Thymus (tissue), 11 donors: ENCODE results near the gene NHERF1. TPM values are rescaled to one million over a fixed set of nuclear protein-coding genes. Genes with fewer than 3 reads are reported as not detected.

ENCODE experiments used
- DNase-seq, 9 donors: peaks; one replicate each; pipeline ENCODE4 v3.0.0-alpha.2; 2013; ENCODE audit warnings: low spot score in 9 of 9, low read depth in 6 of 9, missing footprints in 1 of 9
- H3K27ac ChIP-seq, 2 donors: one replicate each; pipeline ENCODE4 v1.5.1; 2013; ENCODE audit warnings: control low read depth in 1 of 2, low read depth in 1 of 2, low read length in 1 of 2, mild to moderate bottlenecking in 1 of 2, moderate library complexity in 1 of 2
- H3K27me3 ChIP-seq, 2 donors: one replicate each; pipeline ENCODE4 v1.5.1; 2013; ENCODE audit warnings: low read length in 1 of 2; ENCODE audit not compliant: control insufficient read depth in 2 of 2, insufficient read depth in 1 of 2
- H3K36me3 ChIP-seq, 2 donors: one replicate each; pipeline ENCODE4 v1.5.1; 2013; ENCODE audit warnings: low read length in 1 of 2, mild to moderate bottlenecking in 1 of 2, moderate library complexity in 1 of 2; ENCODE audit not compliant: control insufficient read depth in 2 of 2, insufficient read depth in 2 of 2
- H3K4me1 ChIP-seq, 2 donors: one replicate each; pipeline ENCODE4 v1.5.1; 2013; ENCODE audit warnings: low read length in 2 of 2; ENCODE audit not compliant: control insufficient read depth in 2 of 2, insufficient read depth in 2 of 2
- H3K4me3 ChIP-seq, 2 donors: one replicate each; pipeline ENCODE4 v1.5.1; 2013; ENCODE audit warnings: low read length in 2 of 2, control low read depth in 1 of 2, mild to moderate bottlenecking in 1 of 2
- H3K9me3 ChIP-seq, 2 donors: one replicate each; pipeline ENCODE4 v1.5.1; 2013; ENCODE audit warnings: low read length in 1 of 2, mild to moderate bottlenecking in 1 of 2; ENCODE audit not compliant: control insufficient read depth in 2 of 2, insufficient read depth in 1 of 2
- WGBS: extraction: QIAGEN DNeasy Blood & Tissue Kit; methylation state at CpG from one replicate; pipeline ENCODE4 v1.1.7; 2013; 5-methylcytosine and 5-hydroxymethylcytosine counted together
- polyA plus RNA-seq: library from polyadenylated mRNA; stranded (reverse); fragments of 200-250 nt; gene quantifications from one replicate; pipeline ENCODE4 v1.2.3, GENCODE V29; 2013
- total RNA-seq: library from RNA; stranded (reverse); fragments of 120-200 nt; gene quantifications from one replicate; pipeline ENCODE4 v1.2.4, GENCODE V29; 2013
- donor health status: healthy.

The NHERF1 gene
- total and polyA plus RNA-seq, 2 donors: 49.5 to 56.6 TPM

DNA sequence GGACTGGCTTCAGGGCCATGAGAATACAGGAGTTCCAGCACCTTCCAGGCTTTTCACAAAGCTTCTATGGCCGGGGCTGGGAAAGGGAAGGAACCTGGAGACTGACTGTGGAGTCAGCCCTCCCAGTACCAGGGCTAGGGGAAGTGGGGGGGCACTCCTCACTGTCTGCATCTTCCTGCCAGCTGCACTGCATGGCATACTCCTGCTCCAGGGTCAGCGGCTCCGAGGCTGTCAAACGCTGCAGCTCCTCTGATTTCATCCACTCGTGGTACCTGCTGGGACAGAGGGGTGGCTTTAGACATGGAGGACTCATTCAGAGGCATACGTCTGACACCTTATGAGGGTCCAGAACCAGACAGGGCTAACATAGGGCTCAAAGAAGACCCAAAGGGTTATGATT is 25.0 kb downstream of the NHERF1 start:
- no peak overlapping the region for H3K27ac ChIP-seq

GRCh38 chr17:74773871-74774286 is 25.5 kb downstream of the NHERF1 start:
- Histone ChIP-seq H3K27ac (no peak overlapping the region), H3K27me3 (no peaks in the 10 kb centered on the region), H3K36me3 (peaks cover 35 to 45% of the 10 kb centered on the region in 2 donors), H3K4me3 (no peak overlapping the region), H3K4me1 (peaks cover 13 to 25% of the 10 kb centered on the region in 2 donors), H3K9me3 (no peaks in the 10 kb centered on the region)
- no peak for DNase-seq
- WGBS: 95% methylated on average over 6 of the region's 6 CpGs

More for the DNA sequence above, 25.0 kb downstream of the NHERF1 start:
- Histone ChIP-seq H3K4me3 (no peak overlapping the region), H3K4me1 (peaks cover 13 to 25% of the 10 kb centered on the region in 2 donors), H3K9me3 (no peaks in the 10 kb centered on the region), H3K27me3 (no peaks in the 10 kb centered on the region), H3K36me3 (peaks cover 40 to 49% of the 10 kb centered on the region in 2 donors)
- no peak for DNase-seq
- 94% methylated on average over 6 of the region's 6 CpGs for WGBS

DNA sequence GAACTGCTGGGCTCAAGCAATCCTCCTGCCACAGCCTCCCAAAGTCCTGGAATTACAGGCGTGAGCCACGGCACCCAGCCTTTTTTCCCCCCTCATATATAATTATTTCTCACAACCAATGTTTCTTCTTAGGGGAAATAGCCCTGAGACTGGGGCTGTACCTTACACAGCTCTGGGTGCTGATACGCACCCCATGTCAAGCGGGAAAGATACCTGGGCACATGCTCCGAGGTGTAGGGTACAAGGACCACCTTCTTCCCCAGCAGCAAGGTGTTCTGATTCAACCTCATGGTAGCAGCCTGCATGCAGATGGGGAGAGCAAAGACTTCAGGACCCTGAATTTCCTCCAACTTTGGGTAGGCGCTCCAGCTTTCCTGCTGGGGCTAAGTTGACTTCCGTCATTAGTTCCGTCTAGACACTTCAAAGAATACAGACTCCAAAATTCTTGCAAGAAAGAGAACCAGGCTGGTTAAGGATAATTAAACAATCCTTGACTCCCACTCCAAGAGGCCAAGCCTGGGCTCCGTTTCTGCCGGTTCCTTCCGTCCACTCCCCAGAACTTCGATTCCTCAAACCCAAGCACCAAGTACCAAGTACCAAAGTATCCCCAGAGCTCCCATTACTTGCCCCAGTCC is 27.1 kb downstream of the NHERF1 start:
- Histone ChIP-seq H3K36me3 (peaks cover 30% of the 10 kb centered on the region in 2 donors), H3K27me3 (no peaks in the 10 kb centered on the region), H3K4me3 (peak overlapping the region; percentile 68 to 81), H3K27ac (peak overlapping the region in 1 of 2 donors; percentile 58), H3K9me3 (no peaks in the 10 kb centered on the region), H3K4me1 (peaks cover 15 to 38% of the 10 kb centered on the region in 2 donors)
- DNase-seq: peak in 1 of 9 donors; percentile 22
- 41% methylated on average over 12 of the region's 12 CpGs for WGBS

DNA sequence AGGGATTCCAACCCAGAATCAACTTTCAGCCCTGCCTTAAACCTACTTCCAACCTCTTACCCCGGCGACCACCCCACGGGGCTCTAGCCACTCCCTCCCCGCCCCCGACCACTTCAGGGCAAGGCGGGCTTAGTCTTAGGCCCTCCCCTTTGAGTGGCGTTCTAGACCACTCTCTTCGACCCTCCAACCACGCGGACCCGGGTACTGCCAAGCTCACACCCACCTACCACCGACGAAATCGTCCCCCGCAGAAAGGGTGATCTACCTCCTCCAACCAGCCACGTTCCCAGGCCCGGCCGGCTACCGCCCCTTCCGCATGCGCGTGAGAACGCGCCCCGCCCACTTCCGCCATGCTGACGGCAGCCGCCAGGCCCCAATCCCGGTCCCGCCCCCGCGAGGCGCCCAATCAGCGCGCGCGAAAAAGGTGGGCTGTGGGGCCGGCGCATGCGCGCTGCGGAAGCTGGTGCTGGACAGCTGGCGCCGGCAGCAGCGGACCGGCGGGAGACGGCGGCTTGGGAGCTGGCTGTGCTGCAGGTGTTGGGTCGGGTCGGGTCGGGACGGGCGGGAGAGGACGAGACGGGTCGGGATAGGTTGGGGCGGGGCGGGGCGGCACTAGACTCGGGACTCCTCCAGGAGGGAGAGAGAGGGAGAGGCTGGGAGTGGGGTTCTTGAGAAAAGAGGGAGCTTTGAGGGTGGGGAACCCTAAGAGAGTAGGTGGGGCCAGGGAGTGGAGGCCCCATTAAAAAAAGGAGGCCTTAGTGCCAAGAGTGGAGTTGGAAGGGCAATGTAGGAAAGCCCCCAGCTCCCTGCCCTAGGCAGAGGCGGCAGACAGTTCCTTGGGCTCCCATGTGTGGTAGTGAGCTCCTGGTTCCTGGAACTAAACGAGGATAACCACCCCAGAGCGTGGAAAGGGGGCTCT is 27.9 kb downstream of the NHERF1 start, which contains the start of gene NAT9:
TSS of gene NAT9 (minus strand) at position 302 of the 919 bp plus-strand sequence. CDS start 647 bp downstream, outside the sequence.
- H3K4me1 ChIP-seq: peaks cover 15 to 40% of the 10 kb centered on the region in 2 donors
- DNase-seq: peak; percentile 71 to 98 (median 95)
- peak within 1 kb of the TSS; percentile 68 to 81 for H3K4me3 ChIP-seq
- no peaks in the 10 kb centered on the region for H3K9me3 ChIP-seq
- H3K27me3 ChIP-seq: no peaks in the 10 kb centered on the region
- peak within 1 kb of the TSS; percentile 30 to 58 for H3K27ac ChIP-seq
- H3K36me3 ChIP-seq: peaks cover 24 to 30% of the 10 kb centered on the region in 2 donors
- WGBS: 1% methylated on average over 64 of the region's 64 CpGs

DNA sequence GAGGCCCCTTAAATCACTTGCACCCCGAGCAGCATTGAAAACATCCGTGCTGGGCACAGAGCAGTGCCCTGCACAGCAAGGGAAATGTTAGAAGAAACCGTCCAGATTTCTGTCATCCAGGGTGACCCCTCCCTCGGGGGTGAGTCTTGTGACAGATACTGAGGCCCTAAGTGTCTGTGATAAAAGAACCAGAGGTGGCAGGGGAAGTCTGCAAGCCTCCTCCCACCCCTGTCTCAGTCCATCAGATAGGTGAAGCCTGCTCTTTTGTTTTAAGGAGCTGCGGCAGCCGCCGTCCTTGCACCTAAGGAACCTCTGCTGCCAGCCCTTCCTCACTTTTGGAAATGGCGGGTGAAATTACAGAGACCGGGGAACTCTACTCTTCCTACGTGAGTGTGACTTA is 28.6 kb downstream of the NHERF1 start:
- H3K4me3 ChIP-seq: peak overlapping the region; percentile 68 to 81
- peaks cover 17 to 29% of the 10 kb centered on the region in 2 donors for H3K36me3 ChIP-seq
- H3K4me1 ChIP-seq: peaks cover 15 to 44% of the 10 kb centered on the region in 2 donors
- H3K27ac ChIP-seq: no peak overlapping the region
- no peaks in the 10 kb centered on the region for H3K9me3 ChIP-seq
- DNase-seq: no peak
- WGBS: 50% methylated on average over 10 of the region's 10 CpGs
- H3K27me3 ChIP-seq: no peaks in the 10 kb centered on the region

DNA sequence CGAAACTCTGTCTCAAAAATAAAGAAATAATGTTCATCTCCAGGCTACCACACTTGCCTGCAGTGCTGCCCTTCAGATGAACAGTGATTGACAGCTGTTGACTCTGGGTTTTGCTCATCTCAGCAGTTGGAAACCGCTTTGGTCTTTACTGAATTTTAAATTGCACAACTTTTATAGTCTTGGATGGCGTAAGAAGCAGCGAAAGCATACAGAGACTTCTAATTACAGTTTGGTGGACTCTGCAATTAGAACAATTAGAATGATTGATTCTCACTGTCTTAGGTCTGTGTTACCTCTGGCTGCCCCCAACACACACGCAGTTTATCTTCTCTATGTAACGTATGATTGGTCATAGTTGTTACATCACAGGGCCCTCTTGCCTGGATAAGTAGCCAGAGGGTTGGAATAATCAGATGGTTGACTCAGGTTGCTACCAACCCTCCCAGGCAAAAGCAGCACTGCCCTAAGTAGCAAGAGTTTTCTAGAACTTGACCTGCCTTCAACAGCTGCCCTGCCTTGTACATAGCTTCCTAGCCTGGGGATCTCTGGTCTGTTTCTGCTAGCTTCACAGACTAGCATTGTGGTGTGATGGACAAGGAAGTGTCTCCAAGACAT is 29.6 kb downstream of the NHERF1 start:
- DNase-seq: no peak
- Histone ChIP-seq H3K36me3 (peaks cover 10 to 19% of the 10 kb centered on the region in 2 donors), H3K27ac (no peak overlapping the region), H3K27me3 (no peaks in the 10 kb centered on the region), H3K9me3 (no peaks in the 10 kb centered on the region), H3K4me1 (peaks cover 15 to 44% of the 10 kb centered on the region in 2 donors), H3K4me3 (no peak overlapping the region)
- WGBS: 98% methylated on average over 6 of the region's 6 CpGs

DNA sequence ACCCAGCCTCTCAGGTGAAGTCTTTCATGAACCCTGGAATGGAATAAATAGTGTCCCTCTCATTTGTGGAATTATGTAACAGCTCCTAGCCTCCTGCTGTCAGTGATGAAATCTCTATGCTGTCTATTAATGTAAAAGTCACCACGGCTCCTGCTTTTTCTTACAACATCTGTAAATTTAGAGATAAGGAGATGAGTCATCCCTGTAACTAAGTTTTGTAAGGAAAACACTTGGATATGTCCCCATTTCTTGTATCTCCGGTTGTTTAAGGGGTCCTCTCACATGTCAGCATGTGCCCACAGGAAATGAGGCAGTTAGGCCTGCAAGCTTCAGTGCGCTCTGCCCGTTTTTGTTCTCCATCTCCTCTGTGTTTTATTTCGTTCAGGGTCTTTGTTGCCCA is 30.5 kb downstream of the NHERF1 start:
- H3K4me3 ChIP-seq: no peak overlapping the region
- H3K9me3 ChIP-seq: no peaks in the 10 kb centered on the region

DNA sequence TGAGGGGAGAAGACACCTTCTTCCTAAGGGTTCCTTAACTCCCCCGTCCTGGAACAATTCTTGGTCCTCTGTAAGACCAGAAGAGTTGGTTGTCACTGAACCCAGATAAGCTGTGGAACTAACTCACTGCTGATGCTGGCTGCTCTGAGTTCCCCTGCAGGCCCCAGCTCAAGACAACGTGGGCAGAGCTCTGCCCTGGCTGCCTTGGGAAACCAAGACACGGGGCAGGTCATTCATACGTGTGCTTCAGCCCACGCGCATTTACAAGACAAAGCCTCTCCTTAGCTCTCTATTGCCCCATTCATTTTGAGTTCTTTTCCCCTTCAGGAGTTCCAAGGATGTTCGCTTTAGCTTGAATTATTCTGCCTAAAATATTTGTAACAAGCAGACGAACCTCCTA is 31.1 kb downstream of the NHERF1 start:
- Histone ChIP-seq H3K27me3 (no peaks in the 10 kb centered on the region), H3K4me3 (no peak overlapping the region), H3K27ac (peak overlapping the region; percentile 22 to 79), H3K9me3 (no peaks in the 10 kb centered on the region), H3K4me1 (peaks cover 15 to 47% of the 10 kb centered on the region in 2 donors), H3K36me3 (peaks cover 3 to 13% of the 10 kb centered on the region in 2 donors)
- 77% methylated on average over 8 of the region's 8 CpGs for WGBS
- no peak for DNase-seq

More for the DNA sequence above, 30.5 kb downstream of the NHERF1 start:
- Histone ChIP-seq H3K4me1 (peaks cover 15 to 44% of the 10 kb centered on the region in 2 donors), H3K27me3 (no peaks in the 10 kb centered on the region), H3K36me3 (peaks cover 3 to 13% of the 10 kb centered on the region in 2 donors), H3K27ac (peak overlapping the region in 1 of 2 donors; percentile 17)
- WGBS: 68% methylated on average over 5 of the region's 5 CpGs
- no peak for DNase-seq
